HG02763 (cell line): ENCODE results near the gene CECR2.

Experiments used
- ATAC-seq: cut with Tn5 transposase; IDR thresholded peaks from one replicate; pipeline ENCODE4 v1.9.1; 2021; ENCODE audit warnings: mild to moderate bottlenecking, moderate library complexity; ENCODE audit not compliant: unreplicated experiment

The CECR2 gene

DNA sequence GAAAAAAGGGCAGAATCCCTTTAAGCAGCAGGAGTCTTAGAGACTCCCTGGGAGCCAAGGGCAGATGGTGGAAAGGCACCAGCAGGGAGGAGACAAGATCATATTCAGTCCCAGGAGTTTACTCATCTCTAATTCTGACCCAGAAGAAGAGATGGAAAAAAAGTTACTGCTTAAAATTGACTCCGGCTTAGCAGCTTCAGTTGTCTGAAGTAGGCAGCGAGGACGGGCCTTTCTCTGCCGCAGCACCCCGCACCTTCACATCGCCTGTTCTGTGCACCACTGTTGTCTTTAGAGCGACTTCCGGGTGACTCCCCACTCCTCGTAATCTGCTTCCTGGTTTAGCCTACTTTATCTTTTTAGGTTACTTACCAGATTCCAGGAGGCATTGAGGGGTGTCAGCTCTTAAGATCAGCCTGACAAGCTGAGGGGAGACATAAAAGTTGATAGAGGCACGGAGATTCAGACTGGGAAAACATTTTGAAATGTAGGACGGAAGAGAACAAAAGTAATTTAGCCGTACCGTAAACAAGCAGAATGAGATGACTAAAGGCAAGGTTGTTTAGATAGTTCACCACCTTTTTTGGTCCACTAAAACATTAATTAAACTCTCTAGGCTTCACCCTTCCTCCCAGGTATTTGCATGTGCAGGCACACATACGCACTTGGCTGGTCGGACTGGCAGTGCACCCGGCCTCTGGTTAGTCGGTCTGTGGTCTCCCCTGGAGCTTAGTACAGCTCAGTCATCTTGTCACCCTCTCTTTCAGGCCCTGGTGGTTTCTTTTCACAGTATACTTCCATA is 74.3 kb downstream of the CECR2 start:
- no peak for ATAC-seq

DNA sequence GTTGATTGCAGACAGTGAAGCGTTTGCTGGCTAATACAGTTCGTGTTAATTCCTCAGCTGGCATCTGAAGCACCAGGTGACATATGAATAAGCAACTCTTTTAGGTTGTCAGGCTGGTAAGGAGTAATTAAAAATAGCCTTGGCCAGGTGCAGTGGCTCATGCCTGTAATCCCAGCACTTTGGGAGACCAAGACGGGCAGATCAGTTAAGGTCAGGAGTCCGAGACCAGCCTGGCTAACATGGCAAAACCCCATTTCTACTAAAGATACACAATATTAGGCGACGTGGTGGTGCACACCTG is 74.9 kb downstream of the CECR2 start:
- ATAC-seq = no peak

DNA sequence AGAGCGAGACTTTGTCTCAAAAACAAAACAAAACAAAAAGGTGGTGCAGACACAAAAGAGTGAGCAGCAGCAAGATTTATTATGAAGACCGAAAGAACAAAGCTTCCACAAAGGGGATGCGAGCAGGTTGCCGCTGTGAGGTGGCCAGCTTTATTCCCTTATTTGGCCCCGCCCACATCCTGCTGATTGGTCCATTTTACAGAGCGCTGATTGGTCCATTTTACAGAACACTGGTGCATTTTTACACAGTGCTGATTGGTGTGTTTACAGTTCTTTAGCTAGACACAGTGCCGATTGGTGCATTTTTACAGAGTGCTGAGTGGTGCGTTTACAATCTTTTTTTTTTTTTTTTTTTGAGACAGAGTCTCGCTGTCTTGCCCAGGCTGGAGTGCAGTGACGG is 77.4 kb downstream of the CECR2 start:
- ATAC-seq = no peak

DNA sequence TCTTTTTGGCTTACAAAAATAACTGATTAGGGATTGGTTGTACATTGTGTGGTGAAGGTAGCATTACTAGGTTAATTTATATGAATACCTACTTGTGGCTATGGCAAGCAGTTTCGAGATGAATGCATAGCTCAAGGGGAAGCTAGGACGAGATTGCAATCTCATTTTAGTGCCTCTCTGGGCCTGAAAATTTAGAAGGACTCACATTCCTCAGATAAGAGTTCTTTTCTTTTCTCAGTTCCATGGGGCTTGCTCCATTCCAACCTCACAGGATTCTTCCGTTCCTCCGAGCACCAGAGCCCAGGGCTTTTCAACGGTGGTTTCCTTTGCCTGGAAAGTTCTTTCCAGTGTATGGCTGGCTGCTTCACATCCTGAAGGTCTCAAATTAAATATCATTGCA is 82.1 kb downstream of the CECR2 start:
- ATAC-seq = no peak

DNA sequence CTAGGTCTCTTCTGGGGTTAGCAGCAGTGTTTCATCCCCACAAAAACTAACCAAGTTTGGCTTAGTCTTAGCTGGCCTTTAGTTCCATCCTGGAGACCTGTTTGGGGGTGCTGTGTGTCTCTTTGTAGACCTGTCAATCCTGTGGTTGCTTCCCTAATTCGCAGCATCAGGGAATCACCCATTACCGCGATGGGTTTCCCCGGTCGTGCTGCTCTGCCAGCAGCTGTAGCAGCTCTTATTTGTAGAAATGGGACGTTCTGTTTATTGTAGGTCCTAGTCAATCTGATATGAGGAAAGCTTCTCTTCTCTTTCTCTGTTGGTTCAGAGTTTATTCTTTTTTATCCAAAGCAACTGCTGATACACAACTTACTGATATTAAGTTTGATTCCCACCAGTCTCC is 91.6 kb downstream of the CECR2 start:
- ATAC-seq = no peak

DNA sequence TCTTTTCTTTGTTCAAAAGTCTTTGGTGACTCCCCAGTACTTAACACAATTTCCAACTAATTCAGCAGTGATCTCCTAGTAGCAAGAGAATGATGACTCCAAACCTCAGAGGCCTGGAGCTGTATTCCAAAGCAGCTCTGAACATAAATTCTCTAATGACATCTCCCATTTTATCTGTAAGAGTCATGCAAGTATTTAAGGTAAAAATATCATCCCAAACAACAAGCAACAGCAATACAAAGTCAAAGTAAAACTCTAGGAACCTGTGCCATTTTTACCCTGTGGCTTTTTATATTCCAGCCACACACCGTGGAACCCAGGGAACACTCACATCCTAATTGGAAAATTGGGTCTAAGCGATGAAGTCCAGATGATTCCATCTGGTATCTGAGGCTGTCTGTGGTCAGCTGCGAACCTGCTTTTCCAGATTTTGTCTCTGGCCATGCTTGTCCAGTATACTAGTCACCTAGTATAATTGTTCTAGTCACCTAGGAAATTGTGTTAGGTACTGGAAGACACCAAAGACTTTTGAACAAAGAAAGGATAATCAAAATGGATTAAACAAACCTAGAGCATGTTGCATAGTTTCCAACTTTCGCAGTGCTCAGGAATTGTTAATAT is 101.7 kb downstream of the CECR2 start:
- ATAC-seq = no peak

DNA sequence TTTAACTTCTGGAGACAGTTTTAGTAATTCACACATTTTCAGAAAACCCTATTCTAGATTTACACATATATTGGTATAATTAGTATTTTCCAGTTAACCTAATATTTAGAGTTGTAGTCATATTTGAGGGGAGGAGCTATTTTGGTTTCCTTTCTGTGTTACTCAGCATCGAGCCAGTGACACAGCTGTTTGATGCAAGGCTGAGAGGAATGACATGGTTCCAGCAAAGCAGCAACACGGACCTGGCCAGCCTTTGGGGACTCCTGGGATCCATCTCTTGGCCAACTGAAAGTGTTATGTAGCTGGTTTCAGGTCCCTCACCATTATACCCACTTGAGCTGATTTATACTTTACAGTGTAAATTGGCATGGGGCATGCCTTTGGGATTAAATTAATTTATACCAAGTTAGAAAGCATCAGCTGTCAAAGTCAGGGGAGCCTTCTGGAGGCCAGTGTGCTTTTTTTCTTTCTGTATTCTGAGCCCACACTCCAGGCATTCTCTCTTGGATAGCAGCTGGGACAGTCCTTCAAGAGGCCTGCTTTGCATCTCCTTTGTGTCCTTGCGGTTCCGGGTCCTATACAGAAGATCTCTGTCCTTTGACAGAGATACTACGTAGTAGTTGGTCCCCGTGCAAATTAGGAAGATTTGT is 102.8 kb downstream of the CECR2 start:
- no peak for ATAC-seq

DNA sequence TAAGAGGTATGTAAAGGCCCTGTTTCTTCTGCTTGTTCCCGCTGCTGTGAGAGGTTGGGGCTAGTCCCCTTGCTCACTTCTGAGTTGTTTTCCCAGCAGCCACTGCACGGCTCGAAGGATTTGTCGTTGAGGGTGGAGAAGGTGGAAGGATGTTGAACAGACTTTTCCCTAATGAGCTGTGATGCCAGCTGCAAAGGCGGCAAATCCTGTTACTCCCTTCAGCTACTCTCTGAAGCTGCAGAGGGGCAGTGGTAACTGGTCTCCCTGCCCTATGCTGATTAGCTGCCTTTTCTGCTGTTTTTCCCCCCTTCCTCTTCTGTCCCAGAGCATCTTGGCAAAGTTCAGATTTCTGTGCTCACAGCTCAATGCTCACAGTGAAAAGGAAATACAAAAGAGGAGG is 103.7 kb downstream of the CECR2 start:
- no peak for ATAC-seq

DNA sequence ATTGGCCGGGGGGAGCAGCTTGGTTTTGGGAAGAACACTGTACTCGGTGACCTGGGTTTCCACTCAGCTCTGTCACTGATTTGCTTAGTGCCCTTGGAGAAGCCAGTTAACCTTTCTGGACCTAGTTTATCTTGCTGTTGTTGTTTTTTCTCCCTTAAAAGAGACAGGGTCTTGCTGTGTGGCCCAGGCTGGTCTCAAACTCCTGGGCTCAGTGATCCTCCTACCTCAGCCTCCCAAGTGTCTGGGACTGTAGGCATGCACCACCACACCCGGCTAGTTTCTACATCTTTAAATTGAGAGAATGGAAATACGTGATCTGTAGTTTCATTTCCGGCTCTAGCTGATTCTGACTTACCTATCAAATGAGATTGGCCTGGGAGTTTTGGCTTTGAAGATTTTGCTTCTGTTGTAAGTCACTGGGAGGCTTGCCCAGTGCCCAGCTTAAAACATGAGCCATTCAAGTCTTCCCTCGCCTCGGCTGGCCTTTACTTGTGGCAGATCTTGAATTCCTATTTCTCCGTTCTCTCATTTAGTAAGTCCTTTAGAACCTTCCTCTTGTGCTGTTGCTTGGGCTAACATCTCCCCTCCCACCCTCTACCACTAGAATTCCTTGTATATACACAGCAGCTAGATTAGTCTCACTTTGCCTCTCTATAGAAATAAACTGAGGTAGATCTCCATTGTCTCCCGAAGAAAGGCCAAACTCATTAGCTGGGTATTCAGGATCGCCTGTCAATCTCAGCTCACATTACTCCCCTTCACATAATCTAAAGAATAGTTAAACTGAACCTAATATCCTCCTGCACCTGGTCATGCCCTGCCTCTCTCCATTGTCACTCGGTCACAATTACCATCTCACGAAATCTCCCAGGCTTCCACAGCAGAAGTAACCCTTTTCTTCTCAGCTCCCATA is 106.3 kb downstream of the CECR2 start:
- no peak for ATAC-seq

DNA sequence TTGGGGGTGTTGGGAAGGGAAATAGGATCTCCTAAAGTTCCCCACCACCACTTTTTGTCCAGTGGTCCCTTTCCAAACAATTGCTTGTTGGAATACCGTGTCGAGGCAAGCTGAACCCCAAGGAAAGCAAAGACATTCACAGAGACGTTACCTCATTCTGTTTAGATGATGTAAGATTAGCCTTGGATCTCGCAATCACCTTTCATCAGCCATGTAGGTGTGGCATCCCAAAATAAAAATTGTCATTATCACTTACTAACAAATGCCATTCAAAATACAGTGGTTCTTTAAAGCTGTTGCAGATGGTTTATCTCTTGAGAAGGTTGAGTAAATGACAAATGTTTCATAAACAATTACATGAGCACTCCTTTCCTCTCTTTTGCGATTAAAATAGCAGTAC is 107.6 kb downstream of the CECR2 start:
- ATAC-seq = no peak

DNA sequence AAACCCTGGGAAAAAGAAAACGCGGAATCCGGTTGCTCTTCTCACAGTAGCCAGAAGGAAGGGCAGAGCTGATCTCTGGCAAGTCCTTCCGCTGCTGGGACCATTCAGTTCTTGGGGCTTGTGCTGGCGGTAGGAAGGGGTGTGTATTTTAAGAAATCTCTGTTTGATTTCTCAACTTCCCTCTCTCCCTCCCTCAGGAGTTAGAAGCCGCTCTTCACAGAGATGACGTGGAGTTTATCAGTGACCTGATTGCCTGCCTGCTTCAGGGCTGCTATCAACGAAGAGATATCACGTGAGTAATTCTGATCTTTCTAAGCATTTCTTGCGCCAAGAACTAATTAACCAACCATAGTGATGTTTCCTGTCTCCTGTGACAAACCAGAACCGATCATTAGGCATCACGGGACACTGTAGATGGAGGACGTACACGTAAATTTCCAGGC is 108.2 kb downstream of the CECR2 start:
- ATAC-seq = no peak

DNA sequence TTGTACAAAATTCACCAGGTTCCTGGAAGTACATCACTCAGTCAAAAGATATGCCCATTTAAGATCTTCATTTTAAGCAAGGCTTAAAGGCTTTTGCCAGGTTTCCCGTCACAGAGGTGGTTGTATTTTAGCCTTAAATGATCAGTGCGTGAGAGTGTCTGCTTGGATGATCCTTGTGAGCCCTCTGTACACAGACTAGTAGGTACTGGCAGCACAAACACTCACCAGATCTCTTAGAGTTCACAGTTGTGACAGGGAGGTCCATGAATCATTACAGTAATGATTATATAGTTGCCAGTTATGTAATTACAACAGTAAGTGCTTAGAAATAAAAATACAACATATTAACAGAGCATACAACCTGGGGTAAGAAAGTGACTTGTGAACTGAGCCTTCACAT is 109.9 kb downstream of the CECR2 start:
- no peak for ATAC-seq

DNA sequence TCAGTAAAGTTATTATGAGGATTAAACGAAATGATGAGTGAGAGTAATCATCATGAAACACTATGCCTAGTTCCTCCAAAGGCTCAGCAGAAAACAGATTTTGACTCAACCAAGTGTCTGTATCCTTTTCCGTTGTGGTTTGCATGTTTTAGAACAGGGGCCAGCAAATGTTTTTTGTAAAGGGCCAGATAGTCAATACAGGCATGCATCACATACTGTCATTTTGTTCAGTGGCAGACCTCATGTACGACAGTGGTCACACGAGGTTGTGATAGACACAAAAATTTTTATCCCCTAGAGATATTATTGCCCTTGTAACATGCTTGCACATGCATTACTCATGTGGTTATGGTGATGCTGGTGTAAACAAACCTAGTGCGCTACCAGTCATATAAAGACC is 112.2 kb downstream of the CECR2 start:
- ATAC-seq = no peak

DNA sequence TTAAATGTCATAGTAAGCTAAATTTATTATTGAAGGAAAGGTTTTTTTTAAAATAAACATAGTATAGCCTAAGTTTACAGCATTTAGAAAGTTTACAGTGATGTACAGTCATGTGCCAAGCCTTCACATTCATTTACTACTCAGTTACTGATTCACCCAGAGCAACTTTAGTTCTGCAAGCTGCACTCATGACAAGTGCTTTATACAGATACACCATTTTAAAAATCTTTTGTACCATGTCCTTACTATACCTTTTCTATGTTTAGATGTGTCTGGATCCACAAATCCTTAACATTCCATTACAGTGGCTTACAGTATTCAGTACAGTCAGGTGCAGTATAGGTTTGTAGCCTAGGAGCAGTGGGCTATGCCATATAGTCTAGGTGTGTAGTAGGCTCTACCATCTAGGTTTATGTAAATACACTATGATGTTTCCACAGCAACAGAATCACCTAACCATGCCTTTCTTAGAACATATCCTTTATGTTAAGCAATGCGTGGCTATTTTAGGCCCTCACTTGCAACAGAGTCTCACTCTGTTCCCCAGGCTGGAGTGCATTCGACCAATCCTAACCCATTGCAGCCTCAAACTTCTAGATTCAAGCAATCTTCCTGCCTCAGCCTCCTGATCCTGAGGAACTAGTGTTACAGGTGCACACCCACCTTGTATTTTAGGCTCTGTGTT is 114.6 kb downstream of the CECR2 start:
- no peak for ATAC-seq

DNA sequence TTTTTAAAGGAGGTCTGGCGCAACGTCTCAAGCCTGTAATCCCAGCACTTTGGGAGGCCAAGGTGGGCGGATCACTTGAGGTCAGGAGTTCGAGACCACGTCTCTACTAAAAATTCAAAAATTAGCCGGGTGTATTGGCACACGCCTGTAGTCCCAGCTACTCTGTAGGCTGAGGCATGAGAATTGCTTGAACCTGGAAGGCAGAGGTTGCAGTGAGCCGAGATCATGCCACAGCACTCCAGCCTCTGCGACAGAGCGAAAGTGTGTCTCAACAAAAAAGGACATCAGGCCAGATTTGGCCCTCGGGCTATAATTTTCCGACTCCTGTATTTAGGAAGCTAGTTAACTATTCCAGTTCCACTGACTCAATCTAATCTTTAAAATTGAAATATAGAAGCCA is 115.3 kb downstream of the CECR2 start:
- ATAC-seq = no peak

DNA sequence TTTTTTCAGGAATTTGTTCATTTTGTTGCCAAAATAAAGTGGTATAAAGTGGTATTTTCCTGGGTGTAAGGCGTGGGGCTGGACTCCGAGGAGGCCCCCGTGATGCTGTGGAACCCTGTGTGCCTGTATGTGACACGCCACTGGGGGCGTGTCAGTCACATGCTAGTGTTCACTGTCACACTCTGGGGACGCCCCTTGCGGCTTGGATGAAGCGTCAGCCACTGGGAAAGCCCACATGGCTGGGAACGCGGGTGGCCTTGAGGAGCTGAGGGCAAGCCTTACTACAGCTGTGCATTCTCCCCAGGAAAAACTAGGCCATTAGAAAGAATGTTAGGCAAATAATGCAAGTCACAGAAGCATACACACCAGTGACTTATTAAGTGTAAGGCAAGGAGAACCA is 117.1 kb downstream of the CECR2 start:
- no peak for ATAC-seq

DNA sequence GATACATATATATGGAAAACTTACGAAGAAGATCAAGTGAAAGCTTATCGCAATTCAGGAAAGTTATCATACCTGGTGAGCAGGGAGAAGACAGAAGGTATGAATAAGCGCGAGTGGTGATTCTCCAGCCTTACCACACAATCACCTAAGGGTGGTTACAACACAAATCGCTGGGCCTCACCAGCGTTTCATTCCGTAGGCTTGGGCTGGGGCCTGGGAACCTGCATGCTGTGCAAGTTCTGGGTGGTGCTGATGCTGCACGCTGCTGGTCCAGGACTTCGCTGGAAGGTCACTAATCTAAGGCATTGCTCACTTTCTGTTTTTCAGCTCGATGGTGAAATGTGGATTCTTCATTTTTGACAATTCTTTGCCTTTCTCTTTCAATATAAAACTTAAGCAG is 117.5 kb downstream of the CECR2 start:
- ATAC-seq = no peak

DNA sequence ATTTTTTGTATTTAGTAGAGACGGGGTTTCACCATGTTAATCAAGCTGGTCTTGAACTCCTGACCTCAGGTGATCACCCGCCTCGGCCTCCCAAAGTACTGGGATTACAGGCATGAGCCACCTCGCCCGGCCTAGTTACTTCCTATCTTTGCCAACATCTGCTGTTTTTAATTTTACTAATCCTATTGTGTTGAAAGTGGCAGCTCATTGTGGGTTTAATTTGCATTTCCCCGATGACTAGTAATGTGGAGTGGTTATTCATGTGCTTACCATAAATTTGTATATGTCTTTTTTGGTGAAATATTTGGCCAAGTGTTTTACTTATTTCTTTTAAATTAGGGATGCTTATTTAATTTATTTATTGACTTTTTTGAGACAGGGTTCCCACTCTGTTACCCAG is 119.8 kb downstream of the CECR2 start:
- ATAC-seq = no peak

DNA sequence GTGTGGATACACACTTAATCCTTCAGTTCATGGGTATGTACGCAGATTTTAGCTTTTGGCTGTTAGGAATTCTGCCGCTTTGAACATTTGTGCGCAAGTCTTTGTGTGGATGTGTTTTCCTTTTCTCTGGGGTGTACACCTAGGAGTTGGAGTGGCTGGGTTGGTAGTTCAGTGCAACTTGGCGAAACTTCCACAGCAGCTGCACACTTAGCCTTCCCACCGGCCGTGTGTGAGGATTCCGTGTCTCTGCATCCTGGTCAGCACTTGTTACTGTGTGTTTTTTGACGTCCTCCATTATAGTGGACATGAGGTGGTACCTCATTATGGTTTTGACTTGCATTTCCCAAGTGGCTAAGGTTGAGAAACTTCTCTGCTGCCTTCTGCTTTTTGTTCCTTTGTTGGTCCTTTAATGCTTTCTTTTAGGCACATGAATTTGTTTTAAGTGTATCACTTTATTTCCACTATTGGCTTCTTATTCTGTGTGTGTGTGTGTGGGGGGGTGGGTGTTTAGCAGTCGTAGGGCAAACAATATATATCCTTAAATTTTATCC is 121.9 kb downstream of the CECR2 start:
- no peak for ATAC-seq

DNA sequence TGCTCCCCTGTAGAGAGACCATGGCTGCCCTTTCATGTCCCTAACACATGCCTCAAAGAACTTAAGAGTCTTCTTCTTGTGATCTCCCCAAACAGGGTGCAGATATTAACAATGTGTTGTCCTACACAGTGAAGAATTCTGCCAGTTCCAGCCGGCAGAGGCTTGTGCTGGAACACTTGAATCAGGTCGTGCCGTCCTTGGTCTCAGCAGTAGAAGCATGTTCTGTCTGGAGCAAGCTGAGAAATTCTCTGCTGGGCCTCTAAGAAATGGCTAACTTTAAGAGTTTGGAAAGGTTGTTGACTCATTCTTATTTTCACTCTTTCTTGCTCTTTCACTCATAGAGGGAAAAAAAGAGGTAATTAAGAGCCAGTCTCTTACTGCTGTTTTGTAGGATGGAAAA is 123.0 kb downstream of the CECR2 start:
- no peak for ATAC-seq
